ENCODE results near the gene TPCN2. TPM values are rescaled to one million over a fixed set of nuclear protein-coding genes. Genes with fewer than 3 reads are reported as not detected.

The TPCN2 gene
- total and polyA plus RNA-seq, 2 of the 8 experiments (the other 6 are each of a cell fraction or from before 2014, with no cell fraction given), result 9.7 to 18.6 TPM

DNA sequence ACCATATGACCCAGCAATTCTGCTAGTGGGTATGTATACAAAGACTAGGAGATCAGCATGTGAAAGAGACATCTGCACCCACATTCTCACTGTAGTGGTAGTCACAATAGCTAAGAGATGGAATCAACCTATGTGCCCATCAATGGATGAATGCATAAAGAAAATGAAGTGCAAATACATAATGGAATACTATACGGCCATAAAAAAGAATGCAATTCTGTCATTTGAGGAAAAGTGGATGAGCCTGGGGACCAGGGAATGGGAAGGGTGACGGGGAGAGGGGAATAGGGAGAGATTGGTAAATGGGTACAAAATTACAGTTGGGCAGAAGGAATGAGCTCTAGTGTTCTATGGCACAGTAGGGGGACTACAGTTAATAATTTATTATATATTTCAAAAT, 80.3 kb downstream of the TPCN2 start:
- H2BK12ac ChIP-seq (ENCODE audit: low read depth, low read length), result no peak overlapping the region
- no peak overlapping the region for H3K23ac ChIP-seq (ENCODE audit: insufficient read length)
- no peaks in the 10 kb centered on the region for H3K79me1 ChIP-seq (ENCODE audit: low read depth, low read length)
- DNase-seq (ENCODE audit: low read depth in 1 of 2, low spot score in 2 of 2), result no peak
- no peaks in the 10 kb centered on the region; a peak in 1 of 7 replicates for H3K27me3 ChIP-seq (replicated peaks in 1 of 4; ENCODE audit: control insufficient read depth in 3 of 4, extremely low read depth in 1 of 4, insufficient read depth in 3 of 4, low read length in 3 of 4)
- H3K4me2 ChIP-seq (ENCODE audit: insufficient read depth in 1 of 2, low read depth in 2 of 2, low read length in 2 of 2), result no peak overlapping the region
- H4K91ac ChIP-seq (replicated peaks; ENCODE audit: insufficient read length, low read length), result no peak overlapping the region
- H3K79me2 ChIP-seq (ENCODE audit: control insufficient read depth in 1 of 2, insufficient read depth in 2 of 2, low read length in 2 of 2), result no peaks in the 10 kb centered on the region
- no peaks in the 10 kb centered on the region; the same call in 1 of the 2 replicates for H3K23me2 ChIP-seq (ENCODE audit: low read depth, low read length)
- no peak overlapping the region for H3K4me3 ChIP-seq (ENCODE audit: extremely low read depth in 1 of 4, insufficient read depth in 2 of 4, low read depth in 3 of 4, low read length in 4 of 4)
- FAIRE-seq, result no peak
- CTCF ChIA-PET (ENCODE audit: partially characterized antibody), result interaction anchor here (1.1 kb wide), 2 partner anchors 16 to 119 kb away, joined by 3 read pairs; no protein-coding TSS in a partner anchor
- H2AK5ac ChIP-seq (ENCODE audit: low read depth, low read length), result no peak overlapping the region
- H2BK120ac ChIP-seq (replicated peaks; ENCODE audit: low read depth, low read length), result no peak overlapping the region
- TF ChIP-seq KDM1A (IDR thresholded peaks at IDR 0.05; ENCODE audit: borderline replicate concordance, low read length) (peak; percentile 36; the same call in 1 of the 2 replicates), EZH2 (IDR thresholded peaks at IDR 0.05; ENCODE audit: low read depth, low read length, severe bottlenecking) (no peak)
- no peak overlapping the region for H3K9ac ChIP-seq (replicated peaks in 1 of 4; ENCODE audit: extremely low read depth in 1 of 4, low read depth in 3 of 4, low read length in 3 of 4)
- no peak overlapping the region for H2BK5ac ChIP-seq (ENCODE audit: low read depth, low read length)
- H4K5ac ChIP-seq (ENCODE audit: insufficient read length, low read depth, low read length), result no peak overlapping the region
- no peaks in the 10 kb centered on the region for H4K20me1 ChIP-seq (replicated peaks in 1 of 2; ENCODE audit: control insufficient read depth in 1 of 2, insufficient read depth in 2 of 2, low read length in 2 of 2)
- H3K36me3 ChIP-seq (ENCODE audit: control insufficient read depth in 2 of 4, insufficient read depth in 4 of 4, low read length in 3 of 4), result no peaks in the 10 kb centered on the region
- H2BK15ac ChIP-seq (ENCODE audit: low read length), result no peak overlapping the region
- H3K4ac ChIP-seq (replicated peaks; ENCODE audit: insufficient read length, low read depth, low read length), result no peak overlapping the region
- POLR2A ChIA-PET (ENCODE audit: partially characterized antibody), result no interaction called here
- H3K9me3 ChIP-seq (ENCODE audit: insufficient read depth in 2 of 2, low read depth in 1 of 2, low read length in 1 of 2), result peaks cover 11 to 16% of the 10 kb centered on the region in 2 experiments
- no peak overlapping the region for H3K18ac ChIP-seq (ENCODE audit: extremely low read depth, low read length)
- H2BK20ac ChIP-seq (ENCODE audit: low read length), result no peak overlapping the region
- no peak overlapping the region for H3K14ac ChIP-seq (ENCODE audit: insufficient read length)
- H3K56ac ChIP-seq (replicated peaks; ENCODE audit: insufficient read length, low read depth, low read length), result no peak overlapping the region
- WGBS, 2 experiments (ENCODE audit: extremely low coverage in 1 of 2, insufficient coverage in 1 of 2, insufficient read length in 1 of 2, insufficient replicate concordance in 2 of 2, low coverage in 1 of 2, low lambda C conversion rate in 2 of 2, missing lambda C conversion rate in 1 of 2), result 84% methylated on average over 2 of the region's 2 CpGs; no CpG with 5 or more reads in 1 of the 2 experiments
- H2AFZ ChIP-seq (ENCODE audit: low read length), result no peak overlapping the region
- H4K8ac ChIP-seq (ENCODE audit: extremely low read depth, insufficient read depth, low read length), result no peak overlapping the region
- H3K4me1 ChIP-seq (replicated peaks in 1 of 4; ENCODE audit: control insufficient read depth in 3 of 4, insufficient read depth in 4 of 4, low read length in 3 of 4), result peaks cover 0 to 6% (median 4%) of the 10 kb centered on the region in 4 experiments; a peak in 5 of 7 replicates
- H3K27ac ChIP-seq (ENCODE audit: low read depth, low read length), result no peak overlapping the region
